Right lobe of liver (tissue), 4 donors: ENCODE measurements around the gene LYST.

Source experiments
- CTCF ChIP-seq, 4 donors: fragments of 200-600 bp in 3 of 4; fragments of 450-650 bp in 1 of 4; IDR thresholded peaks; one replicate each; pipeline versions ENCODE4 v1.5.1 to v1.8.0; 2016 to 2022; ENCODE audit warnings: antibody characterized with exemption in 4 of 4, mild to moderate bottlenecking in 2 of 4
- POLR2A ChIP-seq: fragments of 450-650 bp; IDR thresholded peaks from one replicate; pipeline ENCODE4 v1.6.1; 2017; ENCODE audit warnings: antibody characterized with exemption, mild to moderate bottlenecking
- donor health status: DM: no; HTN: no; CAD: no.
- donor health status: DM: no; HTN: no; CAD: no.
- donor health status: DM: no; HTN: yes; CAD: no.

GRCh38 chr1:235637756-235638534 lies 228.8 kb downstream of the LYST start:
- TF ChIP-seq CTCF (IDR thresholded peaks at IDR 0.05) = no peak
- no peak for TF ChIP-seq POLR2A
